Smooth muscle cell (in vitro differentiated cells): ENCODE measurements around the gene PC. TPM values are rescaled to one million over a fixed set of nuclear protein-coding genes. Genes with fewer than 3 reads are reported as not detected.

Experiments used
- DNase-seq: peaks from one replicate; lab custom pipeline; 2025; ENCODE audit not compliant: unreplicated experiment; lab: John Stamatoyannopoulos, UW
- H2AFZ ChIP-seq: fragments of 200-600 bp; sonication (generic); 2 replicates; pipeline ENCODE4 v1.6.0; 2016; ENCODE audit warnings: antibody characterized with exemption, low read depth, mild to moderate bottlenecking
- H3F3A ChIP-seq: fragments of 200-600 bp; sonication (generic); 2 replicates; pipeline ENCODE4 v1.6.0; 2017; ENCODE audit warnings: antibody characterized with exemption, low read depth
- H3K27ac ChIP-seq: fragments of 200-600 bp; sonication (generic); 2 replicates; pipeline ENCODE4 v1.5.1; 2016; ENCODE audit warnings: low read depth, mild to moderate bottlenecking
- H3K27me3 ChIP-seq: fragments of 200-600 bp; sonication (generic); 2 replicates; pipeline ENCODE4 v1.6.1; 2016; ENCODE audit warnings: low read depth, mild to moderate bottlenecking
- H3K36me3 ChIP-seq: fragments of 200-600 bp; sonication (generic); 2 replicates; pipeline ENCODE4 v1.5.1; 2016; ENCODE audit warnings: low read depth
- H3K4me1 ChIP-seq: fragments of 200-600 bp; sonication (generic); 2 replicates; pipeline ENCODE4 v1.5.1; 2016; ENCODE audit warnings: low read depth
- H3K4me2 ChIP-seq: fragments of 200-600 bp; sonication (generic); 2 replicates; pipeline ENCODE4 v1.6.0; 2016; ENCODE audit warnings: mild to moderate bottlenecking
- H3K4me3 ChIP-seq: fragments of 200-600 bp; sonication (generic); 2 replicates; pipeline ENCODE4 v1.5.1; 2016; ENCODE audit warnings: mild to moderate bottlenecking
- H3K79me2 ChIP-seq: fragments of 200-600 bp; sonication (generic); 2 replicates; pipeline ENCODE4 v1.6.0; 2016; ENCODE audit warnings: low read depth, mild to moderate bottlenecking
- H3K9ac ChIP-seq: fragments of 200-600 bp; sonication (generic); 2 replicates; pipeline ENCODE4 v1.6.0; 2016; ENCODE audit warnings: low read depth
- H3K9me3 ChIP-seq: fragments of 200-600 bp; sonication (generic); replicated peaks from 2 replicates; pipeline ENCODE4 v1.5.1; 2016; ENCODE audit warnings: low read depth
- H4K20me1 ChIP-seq: fragments of 200-600 bp; sonication (generic); 2 replicates; pipeline ENCODE4 v1.6.0; 2016; ENCODE audit warnings: low read depth
- WGBS: methylation state at CpG from one replicate; pipeline ENCODE4 v1.1.7; 2016; ENCODE audit warnings: low lambda C conversion rate; 5-methylcytosine and 5-hydroxymethylcytosine counted together
- polyA plus RNA-seq: library from polyadenylated mRNA; unstranded; fragments of >200 nt; fragmentation: Nextera tagmentation; extraction: Ambion mirVana; gene quantifications from 2 replicates; pipeline ENCODE4 v1.2.1, GENCODE V29; 2016
- total RNA-seq: library from RNA; depleted of rRNA; stranded (reverse); fragments of >200 nt; gene quantifications from 2 replicates; pipeline ENCODE4 v1.2.3, GENCODE V29; 2014
- TF ChIP-seq, protein P1 (sequence below): fragments of 200-600 bp; sonication (generic); IDR thresholded peaks from 2 replicates; pipeline ENCODE4 v1.5.1; 2017; ENCODE audit warnings: borderline replicate concordance, mild to moderate bottlenecking, antibody characterized with exemption; ENCODE audit not compliant: insufficient read depth, poor library complexity, severe bottlenecking

PC gene
- total and polyA plus RNA-seq, 2 experiments from 2014 or later: 11.8 to 36.1 TPM

DNA sequence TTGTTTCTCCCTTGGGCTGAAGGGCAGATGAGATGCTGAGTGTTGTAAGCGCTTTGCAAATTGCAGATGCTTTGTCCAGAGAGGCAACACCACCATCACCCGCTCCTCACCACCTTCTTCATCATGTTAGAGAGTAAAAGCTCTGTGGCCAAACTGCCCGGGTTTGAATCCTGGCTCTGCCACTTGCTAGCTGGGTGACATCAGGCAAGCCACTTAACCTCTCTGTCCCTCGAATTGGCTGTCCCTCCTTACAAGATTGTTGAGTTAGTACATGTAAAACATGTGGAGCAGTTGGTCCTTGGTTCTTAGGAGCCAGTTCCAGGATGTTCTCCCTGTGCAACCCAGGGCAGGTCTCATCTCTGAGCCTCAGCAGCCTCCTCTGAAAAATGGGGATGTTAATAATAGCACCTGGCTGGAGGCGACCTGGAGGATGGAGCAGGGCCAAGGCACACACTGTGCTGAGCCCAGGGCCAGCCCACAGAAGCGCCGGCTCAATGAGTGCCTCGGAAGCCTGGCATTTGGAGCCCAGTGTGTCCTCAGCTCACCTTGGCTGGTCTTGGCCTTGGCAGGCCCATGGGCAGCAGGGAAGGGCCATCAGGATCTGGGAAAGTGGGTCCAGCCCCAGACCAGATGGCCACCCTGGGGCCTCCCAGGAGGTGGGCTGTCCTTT lies 27.5 kb upstream of the PC start:
- TF ChIP-seq, protein P1, sequence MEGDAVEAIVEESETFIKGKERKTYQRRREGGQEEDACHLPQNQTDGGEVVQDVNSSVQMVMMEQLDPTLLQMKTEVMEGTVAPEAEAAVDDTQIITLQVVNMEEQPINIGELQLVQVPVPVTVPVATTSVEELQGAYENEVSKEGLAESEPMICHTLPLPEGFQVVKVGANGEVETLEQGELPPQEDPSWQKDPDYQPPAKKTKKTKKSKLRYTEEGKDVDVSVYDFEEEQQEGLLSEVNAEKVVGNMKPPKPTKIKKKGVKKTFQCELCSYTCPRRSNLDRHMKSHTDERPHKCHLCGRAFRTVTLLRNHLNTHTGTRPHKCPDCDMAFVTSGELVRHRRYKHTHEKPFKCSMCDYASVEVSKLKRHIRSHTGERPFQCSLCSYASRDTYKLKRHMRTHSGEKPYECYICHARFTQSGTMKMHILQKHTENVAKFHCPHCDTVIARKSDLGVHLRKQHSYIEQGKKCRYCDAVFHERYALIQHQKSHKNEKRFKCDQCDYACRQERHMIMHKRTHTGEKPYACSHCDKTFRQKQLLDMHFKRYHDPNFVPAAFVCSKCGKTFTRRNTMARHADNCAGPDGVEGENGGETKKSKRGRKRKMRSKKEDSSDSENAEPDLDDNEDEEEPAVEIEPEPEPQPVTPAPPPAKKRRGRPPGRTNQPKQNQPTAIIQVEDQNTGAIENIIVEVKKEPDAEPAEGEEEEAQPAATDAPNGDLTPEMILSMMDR: no peak
- H2AFZ ChIP-seq: no peak overlapping the region

DNA sequence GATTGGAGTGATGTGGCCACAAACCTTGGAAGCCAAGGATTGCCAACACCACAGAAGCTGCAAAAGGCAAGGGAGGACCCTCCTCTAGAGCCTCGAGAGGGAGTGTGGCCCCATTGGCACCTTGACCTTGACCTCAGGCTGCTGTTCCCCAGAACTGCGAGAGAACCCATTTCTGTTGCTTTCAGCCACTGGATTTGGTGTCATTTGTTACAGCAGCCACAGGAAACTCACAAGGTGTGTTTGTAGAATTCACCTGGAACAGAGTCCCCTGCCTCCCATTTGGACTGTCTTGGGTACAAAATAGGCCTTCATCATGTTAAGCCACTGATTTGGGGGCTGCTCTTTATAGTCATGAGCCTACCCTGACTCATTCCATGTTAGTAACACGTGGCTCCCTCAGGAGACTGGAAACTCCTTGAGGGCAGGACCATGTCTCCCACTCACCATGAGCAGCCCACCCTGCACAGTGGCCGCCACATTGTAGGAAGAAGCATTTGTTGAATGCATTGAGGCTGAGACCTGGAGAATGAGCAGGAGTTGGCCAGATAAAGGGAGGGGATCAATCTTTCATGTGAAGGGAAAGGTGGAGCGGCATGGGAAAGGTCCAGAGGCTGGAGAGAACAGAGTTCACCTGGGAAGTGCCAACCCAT lies 25.2 kb upstream of the PC start:
- H3K4me3 ChIP-seq: no peak overlapping the region
- TF ChIP-seq, protein P1: no peak
- no peak overlapping the region for H3K4me2 ChIP-seq
- 92% methylated on average over 5 of the region's 5 CpGs for WGBS
- no peaks in the 10 kb centered on the region for H3F3A ChIP-seq
- no peaks in the 10 kb centered on the region for H3K4me1 ChIP-seq
- no peak for DNase-seq
- H3K27me3 ChIP-seq: no peaks in the 10 kb centered on the region
- H3K79me2 ChIP-seq: no peaks in the 10 kb centered on the region
- no peak overlapping the region for H3K27ac ChIP-seq
- H2AFZ ChIP-seq: no peak overlapping the region
- no peaks in the 10 kb centered on the region for H3K36me3 ChIP-seq
- no peaks in the 10 kb centered on the region for H3K9me3 ChIP-seq
- H3K9ac ChIP-seq: no peak overlapping the region
- H4K20me1 ChIP-seq: no peaks in the 10 kb centered on the region

More for the DNA sequence above, 27.5 kb upstream of the PC start:
- WGBS: 94% methylated on average over 8 of the region's 8 CpGs
- Histone ChIP-seq H3K4me1 (no peaks in the 10 kb centered on the region), H3K27me3 (no peaks in the 10 kb centered on the region), H4K20me1 (no peaks in the 10 kb centered on the region), H3K4me3 (no peak overlapping the region), H3K4me2 (no peak overlapping the region), H3K36me3 (no peaks in the 10 kb centered on the region), H3F3A (no peaks in the 10 kb centered on the region), H3K27ac (no peak overlapping the region), H3K9ac (no peak overlapping the region), H3K9me3 (no peaks in the 10 kb centered on the region), H3K79me2 (no peaks in the 10 kb centered on the region)
- no peak for DNase-seq

DNA sequence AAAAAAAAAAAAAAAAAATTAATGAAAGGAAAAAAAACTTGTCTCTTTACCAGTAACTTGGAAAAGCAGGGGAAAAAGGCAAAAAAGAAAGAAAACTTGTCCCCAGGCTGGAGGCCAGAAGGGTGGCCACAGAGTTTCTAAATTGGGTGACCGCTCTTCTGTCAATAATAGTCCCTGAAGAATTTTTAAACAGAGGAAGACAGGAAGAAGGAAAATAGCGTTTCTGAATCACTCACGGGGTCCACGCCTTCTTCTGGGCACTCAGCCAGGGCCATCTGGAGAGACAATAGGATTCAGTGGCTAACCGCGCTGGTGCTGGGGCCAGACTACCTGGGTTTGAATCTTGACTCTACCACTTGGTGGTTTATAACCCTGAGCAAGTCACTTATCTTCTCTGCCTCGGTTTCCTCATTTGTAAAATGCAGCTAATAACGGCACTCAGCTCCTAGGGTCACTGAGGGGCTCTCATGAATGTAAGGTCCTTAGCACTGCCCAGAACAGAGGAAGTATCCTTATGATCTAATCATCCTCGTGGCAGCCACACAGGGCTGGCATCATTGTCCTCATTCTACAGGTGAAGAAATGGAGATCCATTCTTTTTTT lies 23.9 kb upstream of the PC start:
- Histone ChIP-seq H4K20me1 (no peaks in the 10 kb centered on the region), H3K27ac (no peak overlapping the region), H3K4me3 (no peak overlapping the region), H3F3A (no peaks in the 10 kb centered on the region), H3K27me3 (no peaks in the 10 kb centered on the region), H3K9ac (no peak overlapping the region), H3K36me3 (no peaks in the 10 kb centered on the region), H3K79me2 (no peaks in the 10 kb centered on the region), H2AFZ (no peak overlapping the region), H3K4me1 (no peaks in the 10 kb centered on the region), H3K4me2 (peak overlapping the region; percentile 57), H3K9me3 (no peaks in the 10 kb centered on the region)
- TF ChIP-seq, protein P1: no peak
- WGBS: 49% methylated on average over 9 of the region's 9 CpGs
- DNase-seq: no peak
